Stimulated activated naive B cell treated with anti-CD40 and anti-IgM and Interleukin-4, amounts not matched to agents 10 μg/mL and 1 μg/mL and 100 μg/mL, for 72 hours (primary cell): ENCODE measurements around the gene LRWD1.
A peak's percentile ranks its signal among the peaks of the same experiment; 100 is the strongest.
"Not testable (repeated sequence)": the region's sequence is repeated elsewhere in the genome, so short reads cannot be mapped to it uniquely, and the experiment has no call there.

Experiments
- ATAC-seq, 2 donors: fragments of 150-1000 bp; cut with Tn5 transposase; replicated peaks; 2 replicates each; pipeline ENCODE4 v1.10.0; 2021; ENCODE audit warnings: moderate library complexity in 1 of 2
- DNase-seq: peaks from one replicate; pipeline ENCODE4 v3.0.0; 2021
- H3K27ac Mint-ChIP-seq: one replicate; pipeline ENCODE4 v1.8.0; 2022; ENCODE audit warnings: mild to moderate bottlenecking, mixed read lengths
- H3K27me3 Mint-ChIP-seq, 2 donors: one replicate each; pipeline ENCODE4 v1.8.0; 2022; ENCODE audit warnings: mixed read lengths in 2 of 2
- H3K36me3 Mint-ChIP-seq, 2 donors: one replicate each; pipeline ENCODE4 v1.8.0; 2022; ENCODE audit warnings: mixed read lengths in 2 of 2, mild to moderate bottlenecking in 1 of 2
- H3K4me1 Mint-ChIP-seq, 2 donors: one replicate each; pipeline ENCODE4 v1.8.0; 2022; ENCODE audit warnings: mixed read lengths in 2 of 2, mild to moderate bottlenecking in 1 of 2
- H3K4me3 Mint-ChIP-seq, 2 donors: one replicate each; pipeline ENCODE4 v1.8.0; 2022; ENCODE audit warnings: mild to moderate bottlenecking in 2 of 2, mixed read lengths in 2 of 2, moderate library complexity in 1 of 2
- H3K9me3 Mint-ChIP-seq, 2 donors: one replicate each; pipeline ENCODE4 v1.8.0; 2022; ENCODE audit warnings: mixed read lengths in 2 of 2, mild to moderate bottlenecking in 1 of 2

The LRWD1 gene

DNA sequence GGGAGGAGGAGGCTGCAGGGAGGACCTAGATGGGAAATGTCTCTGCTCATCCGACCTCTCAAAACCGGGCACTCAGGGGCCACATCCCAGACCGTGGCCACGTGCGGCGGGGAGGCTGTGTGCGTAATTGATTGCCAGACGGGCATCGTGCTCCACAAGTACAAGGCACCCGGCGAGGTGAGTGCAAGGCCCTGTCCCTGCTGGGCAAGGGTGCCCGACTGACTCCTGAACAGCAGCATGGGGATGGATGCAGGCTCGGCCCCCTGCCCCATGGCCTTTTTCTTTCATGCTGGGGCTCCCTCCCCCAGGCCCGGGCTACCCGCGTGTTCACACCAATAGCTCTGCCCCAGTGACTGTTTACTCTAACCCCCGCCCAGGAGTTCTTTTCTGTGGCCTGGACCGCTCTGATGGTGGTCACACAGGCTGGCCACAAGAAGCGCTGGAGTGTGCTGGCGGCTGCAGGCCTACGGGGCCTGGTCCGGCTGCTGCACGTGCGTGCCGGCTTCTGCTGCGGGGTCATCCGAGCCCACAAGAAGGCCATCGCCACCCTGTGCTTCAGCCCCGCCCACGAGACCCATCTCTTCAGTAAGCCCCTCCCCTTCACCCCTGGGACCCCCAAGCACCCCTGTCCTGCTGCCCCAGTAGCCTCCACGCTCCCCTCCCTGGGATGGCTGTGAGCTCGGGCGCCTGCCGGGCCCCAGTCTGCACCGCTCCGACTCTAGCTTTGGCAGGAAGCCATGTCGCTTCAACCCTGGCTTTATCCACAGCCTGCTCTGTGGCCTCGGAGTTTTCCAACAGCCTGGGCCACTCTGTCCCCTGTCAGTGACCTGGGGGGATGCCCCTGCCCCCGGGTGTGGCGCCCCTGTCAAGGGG is 3.9 kb downstream of the LRWD1 start:
- ATAC-seq, result no peak
- Mint-ChIP-seq H3K4me1 (peaks cover 30 to 54% of the 10 kb centered on the region in 2 donors), H3K27me3 (no peaks in the 10 kb centered on the region), H3K27ac (peak overlapping the region; percentile 69), H3K4me3 (peak overlapping the region in 1 of 2 donors; percentile 36), H3K36me3 (peaks cover 26 to 30% of the 10 kb centered on the region in 2 donors), H3K9me3 (no peaks in the 10 kb centered on the region)
- no peak for DNase-seq

DNA sequence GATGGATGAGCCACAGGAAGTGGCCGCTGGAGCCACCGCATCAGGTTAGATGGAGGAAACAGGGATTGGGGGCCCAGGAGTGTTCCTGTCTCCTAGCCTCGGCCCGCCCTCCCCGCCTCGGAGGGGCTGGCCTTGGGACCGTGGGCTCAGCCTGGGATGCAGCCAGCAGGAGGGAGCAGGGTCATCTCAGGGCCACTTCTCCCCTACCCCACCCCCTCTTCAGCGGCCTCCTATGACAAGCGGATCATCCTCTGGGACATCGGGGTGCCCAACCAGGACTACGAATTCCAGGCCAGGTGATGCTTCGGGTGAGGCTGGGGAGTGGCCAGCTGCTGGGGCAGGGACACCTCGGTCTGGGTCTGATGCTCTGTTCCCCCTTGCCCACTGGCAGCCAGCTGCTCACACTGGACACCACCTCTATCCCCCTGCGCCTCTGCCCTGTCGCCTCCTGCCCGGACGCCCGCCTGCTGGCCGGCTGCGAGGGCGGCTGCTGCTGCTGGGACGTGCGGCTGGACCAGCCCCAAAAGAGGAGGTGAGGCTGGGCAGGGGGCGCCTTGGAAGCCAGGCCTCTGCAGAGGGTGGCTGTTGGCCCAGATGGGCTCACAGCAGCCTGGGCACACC is 4.7 kb downstream of the LRWD1 start:
- peaks cover 24 to 48% of the 10 kb centered on the region in 2 donors for H3K4me1 Mint-ChIP-seq
- peaks cover 26 to 30% of the 10 kb centered on the region in 2 donors for H3K36me3 Mint-ChIP-seq
- DNase-seq, result no peak
- no peaks in the 10 kb centered on the region for H3K27me3 Mint-ChIP-seq
- no peaks in the 10 kb centered on the region for H3K9me3 Mint-ChIP-seq
- H3K4me3 Mint-ChIP-seq, result no peak overlapping the region
- no peak for ATAC-seq
- H3K27ac Mint-ChIP-seq, result peak overlapping the region; percentile 69

DNA sequence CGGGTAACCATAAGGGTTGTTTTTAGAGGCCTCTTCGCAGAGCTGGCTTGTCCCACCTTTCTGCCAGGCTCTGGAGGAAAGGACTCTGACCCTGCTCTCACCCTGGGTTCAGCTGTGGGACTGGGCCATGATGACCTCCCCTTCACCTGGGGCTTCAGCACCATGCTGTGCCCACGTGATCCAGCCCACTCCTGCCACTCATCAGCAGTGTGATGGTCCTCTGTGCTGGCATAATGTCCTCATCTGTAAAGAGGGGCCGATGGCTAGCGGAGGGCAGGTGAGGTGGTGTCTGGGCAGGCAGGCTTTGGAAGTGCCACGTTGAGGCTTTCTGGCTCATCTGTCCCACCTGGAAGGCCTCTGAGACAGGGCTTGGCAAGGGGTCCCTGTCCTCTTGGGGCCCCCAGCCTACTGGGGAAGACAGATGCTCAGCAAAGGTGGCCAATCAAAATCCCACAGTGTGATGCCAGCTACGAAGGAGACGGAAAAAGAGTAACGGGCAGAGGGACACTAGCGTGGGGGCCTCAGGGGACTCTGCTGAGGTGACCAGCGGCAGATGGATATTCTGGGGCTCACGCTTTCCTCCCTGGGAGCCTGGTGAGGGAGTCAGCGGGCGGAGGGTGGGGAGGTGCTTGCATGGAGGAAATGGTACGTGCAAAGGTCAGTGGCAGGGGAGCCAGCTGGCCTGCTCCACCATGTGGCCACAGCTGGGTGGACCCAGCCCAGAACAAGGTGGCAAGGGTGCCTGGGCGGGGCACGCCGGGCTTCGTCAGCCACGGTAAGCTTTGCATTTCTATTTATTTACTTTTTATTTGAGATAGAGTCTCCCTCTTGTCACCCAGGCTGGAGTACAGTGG is 5.4 kb downstream of the LRWD1 start:
- peaks cover 26 to 30% of the 10 kb centered on the region in 2 donors for H3K36me3 Mint-ChIP-seq
- no peaks in the 10 kb centered on the region for H3K27me3 Mint-ChIP-seq
- no peak for ATAC-seq
- no peak for DNase-seq
- no peaks in the 10 kb centered on the region for H3K9me3 Mint-ChIP-seq
- no peak overlapping the region for H3K4me3 Mint-ChIP-seq
- no peak overlapping the region for H3K27ac Mint-ChIP-seq
- peaks cover 23 to 45% of the 10 kb centered on the region in 2 donors for H3K4me1 Mint-ChIP-seq

DNA sequence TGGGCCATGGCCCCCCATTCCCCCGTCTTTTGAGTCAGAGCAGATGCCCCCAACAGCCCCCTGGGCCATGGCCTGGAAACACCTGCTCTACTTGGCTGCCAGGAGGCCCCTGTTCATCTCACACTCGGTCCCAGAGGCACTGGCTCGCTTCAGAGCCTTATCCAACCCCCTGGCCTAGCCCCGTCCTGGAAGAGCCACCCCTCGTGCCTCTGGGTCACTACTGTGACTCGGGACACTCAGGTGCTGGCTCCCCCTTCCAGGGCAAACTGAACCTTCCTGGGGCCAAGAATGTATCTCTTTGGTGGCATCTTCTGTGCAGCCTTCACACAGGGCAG is 7.0 kb downstream of the LRWD1 start:
- Mint-ChIP-seq H3K27me3 (no peaks in the 10 kb centered on the region), H3K9me3 (no peaks in the 10 kb centered on the region), H3K4me1 (peaks cover 12 to 29% of the 10 kb centered on the region in 2 donors), H3K4me3 (no peak overlapping the region), H3K27ac (peak overlapping the region; percentile 69), H3K36me3 (peaks cover 25 to 26% of the 10 kb centered on the region in 2 donors)
- DNase-seq (no peak), ATAC-seq (no peak)

DNA sequence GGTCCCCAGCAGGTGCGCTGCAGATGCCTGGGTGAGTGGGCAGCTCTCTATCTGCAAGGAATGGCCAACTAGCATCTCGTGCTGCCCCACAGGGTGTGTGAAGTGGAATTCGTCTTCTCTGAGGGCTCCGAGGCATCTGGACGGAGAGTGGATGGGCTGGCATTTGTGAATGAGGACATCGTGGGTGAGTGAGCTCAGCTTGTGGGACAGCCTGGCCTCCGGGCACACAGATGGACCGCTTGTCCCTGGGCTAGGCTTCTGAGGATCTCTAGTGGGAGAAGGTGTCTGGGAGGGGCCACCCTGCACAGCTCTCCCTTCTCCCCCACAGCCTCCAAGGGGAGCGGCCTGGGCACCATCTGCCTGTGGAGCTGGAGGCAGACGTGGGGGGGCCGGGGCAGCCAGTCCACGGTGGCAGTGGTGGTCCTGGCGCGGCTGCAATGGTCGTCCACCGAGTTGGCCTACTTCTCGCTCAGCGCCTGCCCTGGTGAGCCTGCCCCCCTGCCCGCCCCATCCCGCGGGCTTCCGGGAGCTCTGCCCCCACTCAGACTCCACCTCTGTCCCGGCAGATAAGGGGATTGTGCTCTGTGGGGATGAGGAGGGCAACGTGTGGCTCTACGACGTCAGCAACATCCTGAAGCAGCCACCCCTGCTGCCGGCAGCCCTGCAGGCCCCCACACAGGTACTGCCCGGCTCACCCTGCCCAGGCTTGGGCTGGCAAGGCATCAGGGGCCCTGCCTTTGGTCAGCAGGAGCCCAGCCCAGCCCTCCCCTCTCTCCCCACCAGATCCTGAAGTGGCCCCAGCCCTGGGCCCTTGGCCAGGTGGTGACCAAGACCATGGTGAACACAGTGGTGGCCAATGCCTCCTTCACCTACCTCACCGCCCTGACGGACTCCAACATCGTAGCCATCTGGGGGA is 7.6 kb downstream of the LRWD1 start:
- Mint-ChIP-seq H3K9me3 (no peaks in the 10 kb centered on the region), H3K27ac (peak overlapping the region; percentile 33)

DNA sequence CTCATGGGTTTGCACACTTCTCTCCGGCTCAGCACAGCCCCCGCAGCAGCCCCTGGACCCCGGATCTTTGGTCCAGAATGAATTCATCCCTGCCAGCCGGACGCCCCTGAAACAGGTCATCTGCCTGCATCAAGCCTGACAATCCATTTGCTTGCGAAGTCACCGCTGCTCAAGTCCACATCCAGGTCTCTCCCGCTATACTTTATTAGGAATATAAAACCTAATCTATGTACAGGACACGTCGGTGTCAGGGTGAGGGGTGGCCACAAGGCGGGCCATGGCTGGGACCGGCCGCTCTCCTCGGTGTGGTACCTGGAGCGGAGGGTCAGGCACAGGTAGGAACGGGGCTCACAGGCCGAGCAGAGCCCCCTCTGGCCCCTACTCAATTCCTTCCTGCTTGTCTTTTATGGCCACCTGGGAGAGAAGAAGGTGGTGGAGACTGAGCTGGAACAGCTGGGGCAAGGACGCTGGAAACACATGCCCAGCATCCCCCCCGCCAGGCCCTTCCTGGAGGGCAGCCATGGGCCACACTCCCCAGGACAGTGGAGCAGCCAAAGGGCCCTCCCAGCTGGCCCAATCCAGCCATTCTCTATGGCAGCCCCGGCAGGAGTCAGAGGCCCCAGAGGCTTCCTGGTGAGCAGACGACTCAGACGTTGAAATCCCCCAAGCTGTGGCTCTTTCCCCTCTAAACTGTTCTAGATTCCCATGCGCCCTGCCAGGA is 8.6 kb downstream of the LRWD1 start:
- no peaks in the 10 kb centered on the region for H3K27me3 Mint-ChIP-seq
- DNase-seq, result no peak
- no peak for ATAC-seq
- no peaks in the 10 kb centered on the region for H3K9me3 Mint-ChIP-seq
- no peak overlapping the region for H3K27ac Mint-ChIP-seq
- H3K4me1 Mint-ChIP-seq, result peaks cover 10 to 25% of the 10 kb centered on the region in 2 donors
- peaks cover 21 to 23% of the 10 kb centered on the region in 2 donors for H3K36me3 Mint-ChIP-seq
- no peak overlapping the region for H3K4me3 Mint-ChIP-seq

More for the DNA sequence above, 7.6 kb downstream of the LRWD1 start:
- Mint-ChIP-seq H3K4me1 (peaks cover 10 to 25% of the 10 kb centered on the region in 2 donors), H3K27me3 (no peaks in the 10 kb centered on the region), H3K36me3 (peaks cover 23 to 26% of the 10 kb centered on the region in 2 donors), H3K4me3 (no peak overlapping the region)
- DNase-seq (no peak), ATAC-seq (no peak)

- not testable (repeated sequence) for ATAC-seq, H3K4me3 Mint-ChIP-seq, H3K9me3 Mint-ChIP-seq, H3K27ac Mint-ChIP-seq, DNase-seq, H3K27me3 Mint-ChIP-seq
- H3K4me1 Mint-ChIP-seq, result peaks cover 8 to 25% of the 10 kb centered on the region in 2 donors
- peaks cover 18% of the 10 kb centered on the region in 2 donors for H3K36me3 Mint-ChIP-seq
Observed at GRCh38 chr7:102474116-102474515, 9.3 kb downstream of the LRWD1 start.

GRCh38 chr7:102474736-102475435 is 10.1 kb downstream of the LRWD1 start:
- H3K27me3 Mint-ChIP-seq, H3K9me3 Mint-ChIP-seq, ATAC-seq, H3K27ac Mint-ChIP-seq, H3K4me3 Mint-ChIP-seq, DNase-seq: not testable (repeated sequence)
- H3K36me3 Mint-ChIP-seq, result peaks cover 16% of the 10 kb centered on the region in 2 donors
- H3K4me1 Mint-ChIP-seq, result peaks cover 8 to 27% of the 10 kb centered on the region in 2 donors

DNA sequence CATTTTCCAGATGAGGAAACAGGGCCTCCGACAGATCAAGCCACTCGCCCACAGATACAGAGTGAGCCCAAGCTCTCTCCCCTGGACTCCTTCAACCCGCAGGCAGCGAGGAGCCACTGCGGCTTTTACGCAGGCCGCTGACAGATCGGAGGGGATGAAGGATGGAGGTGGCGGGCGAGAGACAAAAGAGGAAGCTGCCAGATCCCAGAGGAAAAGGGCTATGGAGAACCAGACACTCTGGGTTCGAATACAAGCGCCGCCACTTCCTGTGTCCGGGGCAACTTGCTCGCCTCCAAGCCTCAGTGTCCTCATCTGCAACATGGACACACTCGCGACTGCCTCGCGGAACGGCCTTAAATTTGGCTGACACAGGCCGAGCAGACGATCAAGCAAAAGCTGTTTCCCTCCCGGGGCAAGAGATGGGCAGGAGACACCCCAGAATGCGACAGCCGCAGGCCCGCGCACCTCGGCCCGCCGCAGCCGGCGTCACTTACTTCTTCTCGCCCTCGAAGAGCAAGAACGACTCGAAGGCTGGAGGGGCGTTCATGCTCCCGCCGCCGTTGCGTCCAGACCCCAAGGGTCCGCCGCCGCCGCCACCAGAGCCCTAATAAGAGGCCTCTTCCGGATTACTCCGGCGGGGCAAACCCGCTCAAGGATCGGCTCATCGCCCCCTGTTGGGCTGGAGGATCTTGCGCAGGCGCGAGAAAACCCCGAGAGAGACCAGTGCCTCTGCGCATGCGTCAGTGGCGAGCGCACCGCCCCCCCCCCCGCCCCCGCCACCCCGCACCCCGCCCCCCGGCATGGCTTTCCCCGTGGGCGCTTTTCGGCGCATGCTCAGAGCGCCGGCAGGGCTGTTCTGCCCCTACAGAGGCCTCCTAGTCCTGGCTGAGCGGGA is 13.8 kb downstream of the LRWD1 start, which contains the start of gene POLR2J:
Gene POLR2J (minus strand): TSS at position 609 of the 895 bp plus-strand sequence. CDS start 62 bp downstream, at position 547.
- H3K36me3 Mint-ChIP-seq, H3K9me3 Mint-ChIP-seq, H3K27me3 Mint-ChIP-seq, H3K4me1 Mint-ChIP-seq: not testable (repeated sequence)
- Mint-ChIP-seq H3K27ac (peak within 1 kb of the TSS; percentile 87), H3K4me3 (peak within 1 kb of the TSS; percentile 82 to 90)
- DNase-seq, result peak; percentile 99
- peak; percentile 89 to 92 for ATAC-seq

DNA sequence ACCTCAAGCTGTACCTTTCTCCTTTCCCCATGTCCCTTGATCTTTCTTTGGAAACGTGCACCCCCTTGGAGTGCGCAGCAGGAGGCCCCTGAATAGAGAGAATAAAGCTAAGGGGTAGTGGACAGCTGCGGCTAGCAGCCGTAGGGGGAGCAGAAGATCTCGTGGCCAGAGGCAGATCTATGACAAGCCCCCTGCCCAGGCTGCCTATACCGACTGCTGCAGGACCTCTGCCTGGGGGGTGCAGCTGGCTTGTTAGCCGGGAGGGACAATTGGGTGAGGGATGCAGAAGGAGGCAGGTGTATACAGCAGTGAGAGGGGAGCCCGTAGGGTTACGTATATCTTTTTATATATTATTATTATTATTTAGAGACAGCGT is 14.4 kb downstream of the LRWD1 start:
- not testable (repeated sequence) for H3K9me3 Mint-ChIP-seq, H3K36me3 Mint-ChIP-seq, H3K4me3 Mint-ChIP-seq, H3K27me3 Mint-ChIP-seq, H3K27ac Mint-ChIP-seq, DNase-seq, H3K4me1 Mint-ChIP-seq
- peak; percentile 26 to 30 for ATAC-seq

- H3K27ac Mint-ChIP-seq, H3K4me1 Mint-ChIP-seq, ATAC-seq, H3K27me3 Mint-ChIP-seq, H3K9me3 Mint-ChIP-seq, H3K36me3 Mint-ChIP-seq: not testable (repeated sequence)
- peak overlapping the region; percentile 69 to 79 for H3K4me3 Mint-ChIP-seq
- DNase-seq, result peak; percentile 49
Observed at GRCh38 chr7:102479982-102480637, 15.3 kb downstream of the LRWD1 start.
